ENCODE results near the gene FMN1. TPM values are rescaled to one million over a fixed set of nuclear protein-coding genes. Genes with fewer than 3 reads are reported as not detected.

The FMN1 gene
- total RNA-seq, 1 donor from 2014 or later = 1.2 TPM

DNA sequence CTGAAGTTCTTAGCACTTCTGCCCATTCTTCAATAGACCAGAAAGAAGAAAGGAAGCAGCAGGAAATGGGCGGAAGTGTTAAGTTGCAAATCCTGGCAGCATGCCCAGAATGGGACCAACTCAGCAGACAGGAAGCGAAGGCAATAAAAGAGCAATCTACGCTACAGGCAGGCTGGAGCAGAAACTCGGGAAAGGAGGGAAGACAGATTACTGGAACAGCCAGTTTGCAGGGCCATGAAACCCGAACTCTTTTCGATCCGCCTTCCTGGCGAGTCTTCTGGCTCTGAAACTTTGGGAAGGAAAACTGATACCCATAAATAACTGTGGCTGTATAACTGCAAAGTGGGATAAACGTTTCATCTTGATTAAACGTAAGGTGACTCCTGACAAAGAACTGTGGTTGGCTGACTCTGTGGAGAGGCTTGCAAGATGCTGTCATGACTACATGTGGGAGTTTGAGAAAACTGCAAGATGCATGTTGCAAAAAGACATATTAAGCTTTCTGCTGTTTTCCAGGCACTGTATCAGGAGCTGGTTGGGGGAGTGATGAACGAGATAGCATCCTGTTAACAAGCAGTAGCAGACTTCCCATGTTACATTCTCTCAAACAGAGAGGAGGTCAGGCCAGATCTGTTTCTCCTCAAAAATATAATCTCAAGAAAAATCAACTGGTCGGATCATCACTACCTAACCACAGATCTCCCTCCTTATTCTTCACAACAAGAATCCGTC lies 67.8 kb downstream of the FMN1 start:
- FAIRE-seq (no peak), DNase-seq (ENCODE audit: low spot score in 2 of 2) (peak in 1 of 2 donors; percentile 23)

- FAIRE-seq (no peak), DNase-seq (ENCODE audit: low spot score in 2 of 2) (no peak)
Observed at GRCh38 chr15:33125894-33126537, 68.5 kb downstream of the FMN1 start.

- FAIRE-seq (no peak), DNase-seq (ENCODE audit: low spot score in 2 of 2) (no peak)
Observed at GRCh38 chr15:33124811-33125210, 69.7 kb downstream of the FMN1 start.

GRCh38 chr15:33124279-33124678 lies 70.2 kb downstream of the FMN1 start:
- DNase-seq (ENCODE audit: low spot score in 2 of 2) = no peak
- no peak for FAIRE-seq

GRCh38 chr15:33119865-33120264 lies 74.6 kb downstream of the FMN1 start:
- no peak for FAIRE-seq
- no peak for DNase-seq (ENCODE audit: low spot score in 2 of 2)

GRCh38 chr15:33119273-33119672 lies 75.2 kb downstream of the FMN1 start:
- DNase-seq (ENCODE audit: low spot score in 2 of 2) = no peak
- FAIRE-seq = no peak

DNA sequence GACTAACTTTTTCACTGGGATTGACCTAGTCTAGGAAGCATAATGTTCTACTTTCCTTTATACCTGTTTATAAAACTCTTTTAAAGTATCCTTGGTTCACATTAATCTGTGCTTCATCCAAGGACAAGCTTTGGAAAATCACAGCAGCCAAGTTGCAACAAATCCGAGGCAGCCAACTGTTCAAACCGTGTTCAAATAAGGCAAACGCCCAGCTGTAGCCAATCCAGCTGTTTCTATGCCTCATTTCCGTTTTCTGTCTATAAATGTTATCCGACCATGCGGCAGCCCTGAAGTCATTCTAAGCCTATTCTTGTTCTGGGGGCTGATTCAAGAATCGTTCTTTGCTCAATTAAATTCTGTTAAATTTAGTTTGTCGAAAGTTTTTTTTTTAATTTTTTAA lies 78.3 kb downstream of the FMN1 start:
- DNase-seq (ENCODE audit: low spot score in 2 of 2) = no peak
- FAIRE-seq = no peak

DNA sequence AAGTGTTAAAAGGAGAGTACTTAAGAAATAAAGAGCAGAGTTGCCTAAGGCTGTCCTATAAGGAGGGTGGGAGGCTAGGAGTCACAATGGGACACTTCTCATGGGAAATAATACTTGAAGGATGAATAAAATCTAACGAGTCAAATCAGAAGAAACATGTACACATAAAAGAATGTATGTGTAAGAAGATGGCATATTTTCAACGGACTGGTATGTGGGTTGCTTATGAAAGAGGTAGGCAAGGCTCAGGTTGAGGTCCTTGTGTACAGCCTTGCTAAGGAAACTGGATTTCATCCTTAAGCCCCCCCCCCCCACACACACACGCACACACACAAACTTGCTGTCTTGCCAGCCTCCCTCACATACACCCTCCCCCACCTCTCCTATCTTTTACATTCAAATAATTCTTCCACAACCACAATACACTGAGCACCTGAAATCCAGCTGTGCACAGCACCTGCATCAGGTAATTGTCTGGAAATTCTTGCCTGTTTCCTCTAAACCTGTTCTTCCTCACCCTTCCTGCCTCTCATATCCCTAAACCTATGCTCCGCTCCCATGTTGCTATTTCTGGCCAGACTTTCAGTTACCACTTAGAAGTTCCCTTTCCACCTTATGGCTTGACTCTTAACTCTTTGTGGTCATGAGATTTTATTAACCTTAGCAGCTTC lies 79.2 kb downstream of the FMN1 start:
- DNase-seq (ENCODE audit: low spot score in 2 of 2) (no peak), FAIRE-seq (no peak)

DNA sequence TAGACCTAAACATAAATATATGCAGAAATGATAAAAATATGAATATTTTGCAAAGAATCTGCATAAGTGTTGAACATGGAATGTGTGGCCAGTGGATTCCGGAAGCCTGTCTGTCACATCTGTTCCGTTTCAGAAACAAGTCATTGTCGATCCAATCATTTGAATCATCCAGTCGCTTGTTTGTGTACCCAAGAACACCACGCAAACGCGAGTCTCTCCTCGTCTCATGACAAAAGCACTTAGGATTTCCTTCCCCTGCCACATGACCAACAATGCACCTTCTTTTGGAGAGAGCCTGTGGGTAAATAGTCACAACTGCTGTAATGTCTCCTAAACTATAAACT lies 80.2 kb downstream of the FMN1 start:
- no peak for DNase-seq (ENCODE audit: low spot score in 2 of 2)
- no peak for FAIRE-seq

DNA sequence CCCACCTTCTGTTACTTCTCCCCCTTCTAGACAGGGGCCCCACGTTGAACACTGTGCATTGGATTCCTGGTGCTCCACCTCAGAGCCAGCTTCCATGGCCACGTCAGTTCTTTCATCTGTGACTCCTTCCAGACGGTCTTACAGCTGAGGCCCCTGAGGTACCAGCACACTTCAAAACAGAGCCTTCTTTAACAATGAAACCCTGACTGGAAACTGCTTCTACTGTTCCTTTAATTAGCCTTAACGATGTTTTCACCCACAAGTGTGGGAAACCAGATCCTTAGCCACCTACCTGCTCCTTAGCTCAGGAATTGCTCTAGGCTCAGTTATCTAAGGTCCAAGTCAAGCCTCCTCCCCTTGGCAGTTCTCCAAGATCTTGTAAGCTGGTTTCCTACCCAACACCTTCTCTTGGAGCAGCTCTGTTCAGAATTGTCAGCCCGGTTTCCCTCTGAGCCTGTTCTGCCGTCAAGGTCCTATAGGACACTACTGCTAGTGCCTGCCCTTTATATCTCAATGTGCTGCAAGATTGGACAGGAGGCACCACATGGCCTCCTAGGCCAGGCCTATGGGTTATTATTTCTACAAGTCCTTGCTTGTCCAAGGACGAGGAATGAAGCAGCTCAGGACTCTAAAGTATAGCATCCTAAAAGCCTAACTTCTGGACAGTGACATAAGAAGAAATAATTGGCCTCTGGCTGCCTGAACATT lies 80.7 kb downstream of the FMN1 start:
- FAIRE-seq = no peak

DNA sequence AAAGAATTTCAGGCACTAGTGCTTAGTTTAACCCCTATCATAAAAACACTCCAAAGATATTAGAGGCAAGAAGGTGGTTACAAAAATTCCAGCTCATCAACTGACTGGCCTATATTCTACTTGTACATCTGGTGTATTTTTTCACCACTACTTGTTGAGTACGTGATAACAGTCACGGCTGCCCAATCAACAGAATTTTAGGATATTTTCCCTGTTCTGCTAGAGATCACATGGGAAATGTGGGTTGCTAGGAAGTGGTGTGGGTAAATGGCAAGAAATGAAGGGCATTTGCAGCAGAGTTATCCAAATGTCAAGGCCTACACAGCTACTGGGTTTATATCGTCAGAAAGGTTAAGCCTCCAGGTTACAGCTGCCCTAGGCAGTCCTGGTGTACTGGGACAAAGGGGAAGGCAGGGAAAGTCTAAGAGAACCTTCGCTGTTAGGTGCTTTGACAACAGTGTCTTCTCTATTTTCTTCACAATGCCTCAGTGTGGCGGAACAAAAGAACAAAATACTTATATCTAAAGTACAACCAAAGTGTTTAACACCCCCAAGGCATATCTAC lies 81.9 kb downstream of the FMN1 start:
- DNase-seq (ENCODE audit: low spot score in 2 of 2) (no peak), FAIRE-seq (no peak)

More for the DNA sequence above, 80.7 kb downstream of the FMN1 start:
- no peak for DNase-seq (ENCODE audit: low spot score in 2 of 2)

DNA sequence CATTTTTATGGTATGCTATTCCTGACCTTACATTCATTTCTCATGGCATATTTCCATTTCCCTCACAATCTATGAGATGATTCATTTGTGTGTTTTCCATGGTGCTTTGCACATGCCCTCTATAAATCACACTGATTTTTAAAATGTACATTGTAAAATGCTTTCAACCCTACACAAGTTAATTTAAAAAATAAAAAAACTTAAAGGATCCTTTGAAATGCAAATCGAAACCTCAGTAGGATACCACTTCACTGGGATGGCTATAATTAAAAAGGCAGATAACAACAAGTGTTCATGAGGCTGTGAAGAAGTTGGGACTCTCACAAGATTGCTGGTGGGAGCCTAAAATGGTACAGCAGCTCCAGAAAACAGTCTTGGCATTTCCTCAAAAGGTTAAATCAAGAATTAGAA lies 83.5 kb downstream of the FMN1 start:
- DNase-seq (ENCODE audit: low spot score in 2 of 2) (no peak), FAIRE-seq (no peak)

GRCh38 chr15:33109345-33109744 lies 85.2 kb downstream of the FMN1 start:
- FAIRE-seq = no peak
- DNase-seq (ENCODE audit: low spot score in 2 of 2) = no peak

- FAIRE-seq (no peak), DNase-seq (ENCODE audit: low spot score in 2 of 2) (no peak)
Observed at GRCh38 chr15:33108518-33108917, 86.0 kb downstream of the FMN1 start.

- FAIRE-seq (no peak), DNase-seq (ENCODE audit: low spot score in 2 of 2) (no peak)
Observed at GRCh38 chr15:33107950-33108349, 86.6 kb downstream of the FMN1 start.

DNA sequence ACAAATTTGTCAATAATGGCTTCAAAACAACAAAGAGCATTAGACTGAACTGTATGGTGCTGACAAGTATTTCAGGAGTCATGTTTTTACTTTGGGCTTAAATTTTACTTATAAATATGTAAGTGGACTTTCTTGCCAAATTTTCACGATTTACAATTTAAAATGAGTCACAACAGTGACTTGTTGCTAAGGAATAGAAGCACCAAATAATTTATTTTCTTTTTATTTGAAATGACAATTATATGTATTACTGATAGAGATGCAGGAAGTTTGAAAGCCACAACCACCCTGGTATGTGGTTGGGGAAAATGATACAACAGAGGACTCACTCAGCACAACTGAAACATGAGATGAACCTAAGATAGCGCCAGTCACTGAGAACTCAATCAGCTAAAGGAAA lies 90.3 kb downstream of the FMN1 start:
- FAIRE-seq (no peak), DNase-seq (ENCODE audit: low spot score in 2 of 2) (no peak)

GRCh38 chr15:33101036-33101435 lies 93.5 kb downstream of the FMN1 start:
- DNase-seq (ENCODE audit: low spot score in 2 of 2) (no peak), FAIRE-seq (no peak)

DNA sequence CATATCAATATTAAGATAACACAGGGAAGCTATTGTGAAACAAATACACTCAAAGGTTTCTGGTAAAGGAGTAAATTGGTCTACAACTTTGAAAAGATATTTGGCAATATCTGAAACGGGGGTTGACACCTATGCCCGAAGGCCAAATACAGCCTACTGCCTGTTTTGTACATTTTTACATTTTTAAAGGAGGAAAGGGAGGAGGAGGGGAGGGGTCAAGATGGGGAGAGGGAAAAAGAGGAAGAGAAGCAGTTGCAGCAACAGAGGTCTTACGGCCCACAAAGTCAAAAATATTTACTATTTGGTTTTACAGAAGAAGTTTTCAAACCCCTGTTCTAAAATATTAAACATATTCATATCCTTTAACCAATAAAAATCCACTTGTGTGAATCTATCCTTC lies 94.2 kb downstream of the FMN1 start:
- no peak for FAIRE-seq
- DNase-seq (ENCODE audit: low spot score in 2 of 2) = no peak

- DNase-seq (ENCODE audit: low spot score in 2 of 2) = no peak
- FAIRE-seq = no peak
Observed at GRCh38 chr15:33099739-33100138, 94.8 kb downstream of the FMN1 start.

GRCh38 chr15:33099213-33099612 lies 95.3 kb downstream of the FMN1 start:
- DNase-seq (ENCODE audit: low spot score in 2 of 2) (no peak), FAIRE-seq (no peak)
